MCF 10A (cell line): ENCODE measurements around the gene MACIR. TPM values are rescaled to one million over a fixed set of nuclear protein-coding genes. Genes with fewer than 3 reads are reported as not detected.

Source experiments
- BruUV-seq: library from RNA; stranded (reverse); fragments of 400-500 nt; replicated peaks from 2 replicates; lab custom pipeline; 2021; lab: Mats Ljungman, UMichigan
- CTCF ChIA-PET: fragments of 300-600 bp; sonication (Branson Sonifier 250); formaldehyde crosslinking; extraction: SDS; loops from one replicate; lab custom pipeline; 2021; ENCODE audit warnings: antibody characterized with exemption, inconsistent platforms; lab: Yijun Ruan, JAX
- POLR2A ChIA-PET: fragments of 300-600, 350-650 bp; sonication (Branson Sonifier 250); formaldehyde crosslinking; extraction: SDS; loops from one replicate; lab custom pipeline; 2020; ENCODE audit warnings: antibody characterized with exemption, inconsistent platforms; lab: Yijun Ruan, JAX
- DNase-seq: peaks from one replicate; pipeline ENCODE4 v3.0.0-alpha.2; 2018; ENCODE audit not compliant: unreplicated experiment
- H3K27ac Mint-ChIP-seq: one replicate; pipeline ENCODE4 v1.8.0; 2022; ENCODE audit warnings: mild to moderate bottlenecking, low read depth, mixed read lengths; ENCODE audit not compliant: unreplicated experiment
- H3K27me3 Mint-ChIP-seq: one replicate; pipeline ENCODE4 v1.8.0; 2022; ENCODE audit warnings: mixed read lengths; ENCODE audit not compliant: insufficient read depth, unreplicated experiment
- H3K36me3 Mint-ChIP-seq: one replicate; pipeline ENCODE4 v1.8.0; 2022; ENCODE audit warnings: mild to moderate bottlenecking, moderate library complexity, mixed read lengths; ENCODE audit not compliant: insufficient read depth, unreplicated experiment
- H3K4me1 Mint-ChIP-seq: one replicate; pipeline ENCODE4 v1.8.0; 2022; ENCODE audit warnings: mixed read lengths; ENCODE audit not compliant: insufficient read depth, unreplicated experiment
- H3K4me3 Mint-ChIP-seq: one replicate; pipeline ENCODE4 v1.8.0; 2022; ENCODE audit warnings: mild to moderate bottlenecking, moderate library complexity, mixed read lengths; ENCODE audit not compliant: unreplicated experiment
- H3K9me3 Mint-ChIP-seq: one replicate; pipeline ENCODE4 v1.8.0; 2022; ENCODE audit warnings: mixed read lengths; ENCODE audit not compliant: unreplicated experiment
- intact Hi-C: fragments of 100-400 bp; cut with micrococcal nuclease; formaldehyde crosslinking; loops from 2 replicates; pipeline ENCODE4 v1.14.1; 2022
- total RNA-seq: library from RNA; stranded (reverse); gene quantifications from 2 replicates; pipeline ENCODE4 v1.2.3, GENCODE V29; 2022
- TF ChIP-seq, protein P1 (sequence below): fragments of 200-600 bp; IDR thresholded peaks from one replicate; pipeline ENCODE4 v1.8.0; 2022; ENCODE audit warnings: antibody characterized with exemption, mild to moderate bottlenecking; ENCODE audit not compliant: unreplicated experiment

Gene MACIR
- total RNA-seq, 1 experiment from 2014 or later = 8.9 TPM

- CTCF ChIA-PET = interaction anchor here (0.6 to 1.0 kb wide), 3 partner anchors 90 to 1575 kb away, joined by 3 to 4 read pairs (median 3); no protein-coding TSS in a partner anchor
- POLR2A ChIA-PET = no interaction called here
- TF ChIP-seq, protein P1, sequence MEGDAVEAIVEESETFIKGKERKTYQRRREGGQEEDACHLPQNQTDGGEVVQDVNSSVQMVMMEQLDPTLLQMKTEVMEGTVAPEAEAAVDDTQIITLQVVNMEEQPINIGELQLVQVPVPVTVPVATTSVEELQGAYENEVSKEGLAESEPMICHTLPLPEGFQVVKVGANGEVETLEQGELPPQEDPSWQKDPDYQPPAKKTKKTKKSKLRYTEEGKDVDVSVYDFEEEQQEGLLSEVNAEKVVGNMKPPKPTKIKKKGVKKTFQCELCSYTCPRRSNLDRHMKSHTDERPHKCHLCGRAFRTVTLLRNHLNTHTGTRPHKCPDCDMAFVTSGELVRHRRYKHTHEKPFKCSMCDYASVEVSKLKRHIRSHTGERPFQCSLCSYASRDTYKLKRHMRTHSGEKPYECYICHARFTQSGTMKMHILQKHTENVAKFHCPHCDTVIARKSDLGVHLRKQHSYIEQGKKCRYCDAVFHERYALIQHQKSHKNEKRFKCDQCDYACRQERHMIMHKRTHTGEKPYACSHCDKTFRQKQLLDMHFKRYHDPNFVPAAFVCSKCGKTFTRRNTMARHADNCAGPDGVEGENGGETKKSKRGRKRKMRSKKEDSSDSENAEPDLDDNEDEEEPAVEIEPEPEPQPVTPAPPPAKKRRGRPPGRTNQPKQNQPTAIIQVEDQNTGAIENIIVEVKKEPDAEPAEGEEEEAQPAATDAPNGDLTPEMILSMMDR = no peak
- H3K4me1 Mint-ChIP-seq = no peaks in the 10 kb centered on the region
- BruUV-seq = no TSS peak
- no peak for DNase-seq
- H3K27me3 Mint-ChIP-seq = no peaks in the 10 kb centered on the region
- no peaks in the 10 kb centered on the region for H3K36me3 Mint-ChIP-seq
- intact Hi-C loops = no loop called here
- no peak overlapping the region for H3K27ac Mint-ChIP-seq
- no peak overlapping the region for H3K4me3 Mint-ChIP-seq
- no peaks in the 10 kb centered on the region for H3K9me3 Mint-ChIP-seq
These were observed 30.5 kb downstream of the MACIR start for GRCh38 chr5:103289024-103289423.

GRCh38 chr5:103290846-103291245 lies 32.3 kb downstream of the MACIR start:
- H3K36me3 Mint-ChIP-seq = no peaks in the 10 kb centered on the region
- ChIA-PET POLR2A (no interaction called here), CTCF (no interaction called here)
- no peak for DNase-seq
- no peak overlapping the region for H3K4me3 Mint-ChIP-seq
- H3K27me3 Mint-ChIP-seq = no peaks in the 10 kb centered on the region
- no peaks in the 10 kb centered on the region for H3K9me3 Mint-ChIP-seq
- H3K27ac Mint-ChIP-seq = no peak overlapping the region
- intact Hi-C loops = no loop called here
- no TSS peak for BruUV-seq
- no peaks in the 10 kb centered on the region for H3K4me1 Mint-ChIP-seq
- TF ChIP-seq, protein P1 = no peak

DNA sequence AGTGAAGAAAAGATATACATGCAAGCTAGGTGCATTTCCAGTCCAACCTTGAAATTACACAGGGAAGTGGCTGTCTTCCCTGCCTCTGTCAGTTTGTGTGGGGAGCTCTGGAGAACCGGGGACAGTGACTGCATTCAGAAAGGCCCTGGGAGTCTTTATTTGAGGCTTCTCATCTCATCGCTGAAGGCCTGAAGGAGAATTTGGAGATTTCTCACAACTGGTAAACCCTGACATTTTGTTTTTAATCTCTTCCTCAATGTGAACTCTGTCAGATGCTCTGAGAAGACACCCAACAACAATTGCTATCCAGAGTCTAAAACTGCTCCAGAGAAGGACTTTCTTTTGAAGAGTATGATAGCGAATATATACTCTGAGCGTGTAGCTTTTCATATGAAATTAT lies 33.0 kb downstream of the MACIR start:
- TF ChIP-seq, protein P1 = no peak
- no peaks in the 10 kb centered on the region for H3K4me1 Mint-ChIP-seq
- H3K4me3 Mint-ChIP-seq = no peak overlapping the region
- DNase-seq = no peak
- no peaks in the 10 kb centered on the region for H3K36me3 Mint-ChIP-seq
- no peaks in the 10 kb centered on the region for H3K9me3 Mint-ChIP-seq
- POLR2A ChIA-PET = no interaction called here
- no TSS peak for BruUV-seq
- CTCF ChIA-PET = no interaction called here
- intact Hi-C loops = no loop called here
- no peaks in the 10 kb centered on the region for H3K27me3 Mint-ChIP-seq
- no peak overlapping the region for H3K27ac Mint-ChIP-seq

GRCh38 chr5:103293099-103293498 lies 34.5 kb downstream of the MACIR start:
- no peaks in the 10 kb centered on the region for H3K4me1 Mint-ChIP-seq
- no peaks in the 10 kb centered on the region for H3K27me3 Mint-ChIP-seq
- no peak for DNase-seq
- POLR2A ChIA-PET = interaction anchor here (0.6 kb wide), 1 partner anchor 23 kb away, joined by 5 read pairs; no protein-coding TSS in a partner anchor
- H3K27ac Mint-ChIP-seq = no peak overlapping the region
- no TSS peak for BruUV-seq
- intact Hi-C loops = no loop called here
- H3K9me3 Mint-ChIP-seq = no peaks in the 10 kb centered on the region
- CTCF ChIA-PET = no interaction called here
- no peak overlapping the region for H3K4me3 Mint-ChIP-seq
- H3K36me3 Mint-ChIP-seq = no peaks in the 10 kb centered on the region
- TF ChIP-seq, protein P1 = no peak
